Measurements from ENCODE around the gene C16orf96.
A peak's percentile ranks its signal among the peaks of the same experiment; 100 is the strongest.

The C16orf96 gene

GRCh38 chr16:4525634-4526277 lies 30.4 kb upstream of the C16orf96 start:
- no peak for DNase-seq

- no peak for DNase-seq
Observed at GRCh38 chr16:4529085-4530060, 26.8 kb upstream of the C16orf96 start.

- no peak for DNase-seq
Observed at GRCh38 chr16:4531811-4532210, 24.3 kb upstream of the C16orf96 start.

GRCh38 chr16:4532238-4532637 lies 23.9 kb upstream of the C16orf96 start:
- no peak for DNase-seq

- DNase-seq, result no peak
Observed at GRCh38 chr16:4533490-4533889, 22.6 kb upstream of the C16orf96 start.

GRCh38 chr16:4534151-4534790 lies 21.9 kb upstream of the C16orf96 start:
- no peak for DNase-seq

- peak; percentile 26 for DNase-seq
Observed at GRCh38 chr16:4535627-4536108, 20.5 kb upstream of the C16orf96 start.

- no peak for DNase-seq
Observed at GRCh38 chr16:4536391-4537106, 19.6 kb upstream of the C16orf96 start.

GRCh38 chr16:4537376-4538343 lies 18.5 kb upstream of the C16orf96 start:
- no peak for DNase-seq

- peak; percentile 84 for DNase-seq
Observed at GRCh38 chr16:4538350-4539235, 17.5 kb upstream of the C16orf96 start, which contains the start of gene CDIP1. Gene CDIP1, minus strand, starts transcription at chr16:4538773. Its CDS starts 24,643 bp downstream, at chr16:4514130.

- no peak for DNase-seq
Observed at GRCh38 chr16:4539716-4540284, 16.3 kb upstream of the C16orf96 start.

- no peak for DNase-seq
Observed at GRCh38 chr16:4544473-4544872, 11.7 kb upstream of the C16orf96 start.

- DNase-seq, result no peak
Observed at GRCh38 chr16:4548124-4548523, 8.0 kb upstream of the C16orf96 start.

GRCh38 chr16:4550591-4550990 lies 5.5 kb upstream of the C16orf96 start:
- DNase-seq, result no peak

GRCh38 chr16:4552541-4552940 lies 3.6 kb upstream of the C16orf96 start:
- DNase-seq, result no peak

GRCh38 chr16:4556580-4556979 lies 440 bp downstream of the C16orf96 start:
- no peak for DNase-seq

- DNase-seq, result no peak
Observed at GRCh38 chr16:4557973-4558372, 1.8 kb downstream of the C16orf96 start.

GRCh38 chr16:4561596-4561995 lies 5.5 kb downstream of the C16orf96 start:
- DNase-seq, result no peak

GRCh38 chr16:4564661-4565267 lies 8.6 kb downstream of the C16orf96 start:
- no peak for DNase-seq

- DNase-seq, result no peak
Observed at GRCh38 chr16:4566144-4566543, 10.0 kb downstream of the C16orf96 start.

Measured in GDM1 (cell line).